Psoas muscle (tissue), 8 donors: ENCODE results near the gene METTL9. TPM values are rescaled to one million over a fixed set of nuclear protein-coding genes. Genes with fewer than 3 reads are reported as not detected.
"Not testable (repeated sequence)": the region's sequence is repeated elsewhere in the genome, so short reads cannot be mapped to it uniquely, and the experiment has no call there.

Source experiments
- ATAC-seq, 4 donors: fragments of 200-7000 bp; cut with Tn5 transposase; one replicate each; pipeline ENCODE4 v1.9.1; 2020; ENCODE audit warnings: moderate library complexity in 3 of 4, mild to moderate bottlenecking in 2 of 4
- DNase-seq, 2 donors: peaks; one replicate each; pipeline ENCODE4 v3.0.0-alpha.2; 2020
- H3K27ac ChIP-seq: fragments of 200-600 bp; one replicate; pipeline ENCODE4 v1.8.0; 2022
- H3K27me3 ChIP-seq, 3 donors: fragments of 200-600 bp in 1 of 3; one replicate each; pipeline versions ENCODE4 v1.6.1 to v1.8.0; 2013 to 2022; ENCODE audit warnings: low read length in 2 of 3, mild to moderate bottlenecking in 2 of 3, moderate library complexity in 1 of 3; ENCODE audit not compliant: insufficient read depth in 3 of 3
- H3K36me3 ChIP-seq, 2 donors: fragments of 200-600 bp in 1 of 2; one replicate each; pipeline versions ENCODE4 v1.6.1 to v1.8.0; 2013 to 2022; ENCODE audit warnings: low read depth in 1 of 2, mild to moderate bottlenecking in 1 of 2, moderate library complexity in 1 of 2; ENCODE audit not compliant: insufficient read depth in 1 of 2
- H3K4me1 ChIP-seq: fragments of 200-600 bp; one replicate; pipeline ENCODE4 v1.8.0; 2022
- H3K4me3 ChIP-seq: fragments of 200-600 bp; one replicate; pipeline ENCODE4 v1.8.0; 2022; ENCODE audit warnings: mild to moderate bottlenecking
- H3K9me3 ChIP-seq: fragments of 200-600 bp; one replicate; pipeline ENCODE4 v1.8.0; 2022
- CTCF ChIP-seq: fragments of 200-600 bp; IDR thresholded peaks from one replicate; pipeline ENCODE4 v1.8.0; 2022; ENCODE audit warnings: antibody characterized with exemption
- WGBS, 3 donors: extraction: QIAGEN DNeasy Blood & Tissue Kit; methylation state at CpG; one replicate each; pipeline versions ENCODE4 v1.1.6 to v1.1.7; 2013; 5-methylcytosine and 5-hydroxymethylcytosine counted together
- intact Hi-C, 2 donors: fragments of 100-400 bp; cut with DNase I; formaldehyde crosslinking; loops; one replicate each; pipeline versions ENCODE4 v1.11.0 to v1.14.2; 2022
- polyA plus RNA-seq, 3 donors: library from polyadenylated mRNA; stranded (reverse); fragments of 200-250 nt; gene quantifications; one replicate each; pipeline ENCODE4 v1.2.3, GENCODE V29; 2013
- total RNA-seq, 4 donors: library from RNA; stranded (reverse); fragmentation: NEBNext Ultra II Directional in 2 of 4; extraction: Animal tissue kit (Norgen Biotek cat#: 25700) in 2 of 4; gene quantifications; one replicate each; pipeline versions ENCODE4 v1.2.1 to v1.2.4, GENCODE V29; 2021 to 2023
- donor health status: healthy with polysubstance abuse.
- donor health status: DM: no; HTN: no; CAD: no; lungs with moderate emphysema.
- donor health status: Bipolar disorder and iron deficiency.
- donor health status: healthy.
- donor health status: DM: yes; HTN: yes; CAD: no.
- donor health status: DM: no; HTN: no; CAD: no.
- donor health status: DM: no; HTN: no; CAD: no.
- donor health status: DM: yes; HTN: yes; CAD: no.

METTL9 gene
- total and polyA plus RNA-seq, 7 donors = 54.4 to 134 (median 71.8) TPM

GRCh38 chr16:21565507-21565860 is 33.9 kb upstream of the METTL9 start:
- Histone ChIP-seq H3K4me3 (no peak overlapping the region), H3K9me3 (no peaks in the 10 kb centered on the region), H3K27me3 (no peaks in the 10 kb centered on the region), H3K36me3 (no peaks in the 10 kb centered on the region), H3K27ac (no peak overlapping the region), H3K4me1 (peaks cover 8% of the 10 kb centered on the region)
- ATAC-seq (no peak), DNase-seq (no peak)
- TF ChIP-seq CTCF = no peak
- intact Hi-C loops = no loop called here
- WGBS, 3 donors = 67 to 80% (median 80%) methylated on average over 2 of the region's 2 CpGs

- Histone ChIP-seq H3K27ac (no peak overlapping the region), H3K9me3 (no peaks in the 10 kb centered on the region), H3K4me1 (peaks cover 8% of the 10 kb centered on the region), H3K27me3 (no peaks in the 10 kb centered on the region), H3K36me3 (no peaks in the 10 kb centered on the region), H3K4me3 (no peak overlapping the region)
- ATAC-seq (peak in 2 of 4 donors; percentile 14 to 32), DNase-seq (no peak)
- 58 to 75% (median 61%) methylated on average over 13 of the region's 13 CpGs for WGBS, 3 donors
- intact Hi-C loops = no loop called here
- no peak for TF ChIP-seq CTCF
These were observed 33.3 kb upstream of the METTL9 start for GRCh38 chr16:21565861-21566669.

GRCh38 chr16:21566891-21567414 is 32.4 kb upstream of the METTL9 start:
- peaks cover 8% of the 10 kb centered on the region for H3K4me1 ChIP-seq
- no peak for TF ChIP-seq CTCF
- no peak overlapping the region for H3K27ac ChIP-seq
- intact Hi-C loops = no loop called here
- no peaks in the 10 kb centered on the region for H3K27me3 ChIP-seq
- H3K4me3 ChIP-seq = no peak overlapping the region
- H3K9me3 ChIP-seq = no peaks in the 10 kb centered on the region
- ATAC-seq (no peak), DNase-seq (no peak)
- no peaks in the 10 kb centered on the region for H3K36me3 ChIP-seq
- WGBS, 3 donors = 83 to 87% (median 84%) methylated on average over 4 of the region's 4 CpGs

GRCh38 chr16:21567496-21567895 is 31.9 kb upstream of the METTL9 start:
- H3K4me1 ChIP-seq, H3K27ac ChIP-seq, H3K9me3 ChIP-seq, H3K36me3 ChIP-seq, ATAC-seq, H3K27me3 ChIP-seq, H3K4me3 ChIP-seq, intact Hi-C loops, DNase-seq: not testable (repeated sequence)
- 88 to 95% (median 88%) methylated on average over 4 of the region's 4 CpGs for WGBS, 3 donors

GRCh38 chr16:21568502-21569189 is 30.7 kb upstream of the METTL9 start:
- intact Hi-C loops = no loop called here
- no peak overlapping the region for H3K4me3 ChIP-seq
- DNase-seq (no peak), ATAC-seq (peak in 2 of 4 donors; percentile 18 to 29)
- H3K4me1 ChIP-seq = peaks cover 8% of the 10 kb centered on the region
- 92 to 94% (median 93%) methylated on average over 6 of the region's 6 CpGs for WGBS, 3 donors
- no peaks in the 10 kb centered on the region for H3K36me3 ChIP-seq
- no peak for TF ChIP-seq CTCF
- H3K27me3 ChIP-seq = no peaks in the 10 kb centered on the region
- H3K9me3 ChIP-seq = no peaks in the 10 kb centered on the region
- no peak overlapping the region for H3K27ac ChIP-seq
